T-helper 1 cell treated with Interleukin-12 subunit alpha and Interleukin-12 subunit beta and Interleukin-4 antibody, amounts not matched to agents 30 ng/mL and 1 ng/mL, for 36 hours (primary cell): ENCODE data around the gene CLDN19. TPM values are rescaled to one million over a fixed set of nuclear protein-coding genes. Genes with fewer than 3 reads are reported as not detected.
"Not testable (repeated sequence)": the region's sequence is repeated elsewhere in the genome, so short reads cannot be mapped to it uniquely, and the experiment has no call there.

ENCODE experiments used
- intact Hi-C: fragments of 100-400 bp; cut with micrococcal nuclease; formaldehyde crosslinking; loops from one replicate; pipeline ENCODE4 v1.15.1; 2024
- total RNA-seq: library from RNA; stranded (reverse); gene quantifications from 2 replicates; pipeline ENCODE4 v1.2.3, GENCODE V29; 2022

CLDN19 gene
- total RNA-seq, 1 donor from 2014 or later = not detected

- intact Hi-C loops = no loop called here
These were observed 1.7 kb upstream of the CLDN19 start for GRCh38 chr1:42741706-42742105.

GRCh38 chr1:42740851-42741580 lies 980 bp upstream of the CLDN19 start:
- intact Hi-C loops = no loop called here

GRCh38 chr1:42738678-42739226 lies 1.3 kb downstream of the CLDN19 start:
- intact Hi-C loops = no loop called here

GRCh38 chr1:42737986-42738677 lies 1.9 kb downstream of the CLDN19 start:
- intact Hi-C loops = no loop called here

- intact Hi-C loops = no loop called here
These were observed 2.8 kb downstream of the CLDN19 start for GRCh38 chr1:42737257-42737656.

GRCh38 chr1:42736571-42737200 lies 3.4 kb downstream of the CLDN19 start:
- intact Hi-C loops = no loop called here

GRCh38 chr1:42736152-42736551 lies 3.9 kb downstream of the CLDN19 start:
- intact Hi-C loops = no loop called here

GRCh38 chr1:42735477-42736105 lies 4.4 kb downstream of the CLDN19 start:
- intact Hi-C loops = no loop called here

GRCh38 chr1:42735056-42735455 lies 5.0 kb downstream of the CLDN19 start:
- intact Hi-C loops = no loop called here

GRCh38 chr1:42734201-42735035 lies 5.6 kb downstream of the CLDN19 start:
- intact Hi-C loops = no loop called here

GRCh38 chr1:42733415-42734200 lies 6.4 kb downstream of the CLDN19 start:
- intact Hi-C loops = no loop called here

GRCh38 chr1:42732126-42732680 lies 7.8 kb downstream of the CLDN19 start:
- intact Hi-C loops = no loop called here

GRCh38 chr1:42731585-42731984 lies 8.5 kb downstream of the CLDN19 start:
- intact Hi-C loops = no loop called here

- intact Hi-C loops = no loop called here
These were observed 9.0 kb downstream of the CLDN19 start for GRCh38 chr1:42730988-42731387.

GRCh38 chr1:42730002-42730401 lies 10.0 kb downstream of the CLDN19 start:
- intact Hi-C loops = no loop called here

GRCh38 chr1:42725820-42726219 lies 14.2 kb downstream of the CLDN19 start:
- intact Hi-C loops = not testable (repeated sequence)

- intact Hi-C loops = no loop called here
These were observed 16.5 kb downstream of the CLDN19 start for GRCh38 chr1:42723511-42723910.

GRCh38 chr1:42722403-42722802 lies 17.6 kb downstream of the CLDN19 start:
- intact Hi-C loops = not testable (repeated sequence)

- intact Hi-C loops = no loop called here
These were observed 18.1 kb downstream of the CLDN19 start for GRCh38 chr1:42721926-42722325.

GRCh38 chr1:42720868-42721267 lies 19.2 kb downstream of the CLDN19 start:
- intact Hi-C loops = no loop called here
